Uterus (tissue), 4 donors: ENCODE data around the gene TIAM1. TPM values are rescaled to one million over a fixed set of nuclear protein-coding genes. Genes with fewer than 3 reads are reported as not detected.

Experiments used
- DNase-seq, 2 donors: peaks; one replicate each; pipeline ENCODE4 v3.0.0-alpha.2; 2019 to 2020
- H3K27ac ChIP-seq, 2 donors: fragments of 200-600 bp; sonication (generic); 1 replicate in 1 of 2; 2 replicates in 1 of 2; pipeline ENCODE4 v1.5.1; 2016 to 2018
- H3K27me3 ChIP-seq, 2 donors: fragments of 200-600 bp; sonication (generic); one replicate each; pipeline ENCODE4 v1.5.1; 2018 to 2019; ENCODE audit warnings: control low read depth in 1 of 2
- H3K36me3 ChIP-seq, 2 donors: fragments of 200-600 bp; sonication (generic); one replicate each; pipeline ENCODE4 v1.5.1; 2019; ENCODE audit warnings: control low read depth in 1 of 2
- H3K4me1 ChIP-seq, 2 donors: fragments of 200-600 bp; sonication (generic); one replicate each; pipeline ENCODE4 v1.5.1; 2018 to 2019; ENCODE audit warnings: control low read depth in 1 of 2
- H3K4me3 ChIP-seq, 2 donors: fragments of 200-600 bp; sonication (generic); 1 replicate in 1 of 2; 2 replicates in 1 of 2; pipeline ENCODE4 v1.5.1; 2018 to 2019; ENCODE audit warnings: mild to moderate bottlenecking in 1 of 2
- H3K9me3 ChIP-seq, 2 donors: fragments of 200-600 bp; sonication (generic); one replicate each; pipeline ENCODE4 v1.5.1; 2019; ENCODE audit warnings: control low read depth in 1 of 2
- CTCF ChIP-seq, 4 experiments: fragments of 200-600 bp in 2 of 4; fragments of 450-650 bp in 2 of 4; sonication (generic) in 2 of 4; IDR thresholded peaks; one replicate each; pipeline ENCODE4 v1.5.1; 2016 to 2019; ENCODE audit warnings: antibody characterized with exemption in 4 of 4, mild to moderate bottlenecking in 2 of 4, moderate library complexity in 1 of 4
- POLR2A ChIP-seq, 2 donors: fragments of 450-650 bp; IDR thresholded peaks; one replicate each; pipeline ENCODE4 v1.6.1; 2016; ENCODE audit warnings: antibody characterized with exemption in 2 of 2, mild to moderate bottlenecking in 1 of 2, moderate library complexity in 1 of 2
- intact Hi-C: fragments of 100-400 bp; cut with DNase I; formaldehyde crosslinking; loops from one replicate; pipeline ENCODE4 v1.15.1; 2023; ENCODE audit warnings: low total_unique reads
- total RNA-seq, 4 donors: library from RNA; depleted of rRNA in 3 of 4; stranded (reverse); fragments of >200 nt in 3 of 4; gene quantifications; one replicate each; pipeline versions ENCODE4 v1.1.0 to v1.2.4, GENCODE V29; 2014 to 2023
- donor health status: DM: yes; HTN: yes; CAD: no.

Gene TIAM1
- total RNA-seq, 4 donors from 2014 or later = 14.4 to 74.9 (median 39.5) TPM

- no peak for TF ChIP-seq POLR2A (IDR thresholded peaks at IDR 0.05)
- TF ChIP-seq CTCF (IDR thresholded peaks at IDR 0.05) = no peak
- H3K4me1 ChIP-seq = no peaks in the 10 kb centered on the region
- no peak overlapping the region for H3K4me3 ChIP-seq
- peaks cover 0 to 2% of the 10 kb centered on the region in 2 donors for H3K9me3 ChIP-seq
- no peak overlapping the region for H3K27ac ChIP-seq
- no peak for DNase-seq
- no peaks in the 10 kb centered on the region for H3K27me3 ChIP-seq
- intact Hi-C loops = no loop called here
- H3K36me3 ChIP-seq = no peaks in the 10 kb centered on the region
Observed at GRCh38 chr21:31248598-31248997, 95.5 kb downstream of the TIAM1 start.

- no peaks in the 10 kb centered on the region for H3K4me1 ChIP-seq
- DNase-seq = no peak
- H3K27me3 ChIP-seq = no peaks in the 10 kb centered on the region
- no peak overlapping the region for H3K27ac ChIP-seq
- intact Hi-C loops = no loop called here
- no peak overlapping the region for H3K4me3 ChIP-seq
- H3K9me3 ChIP-seq = peaks cover 0 to 5% of the 10 kb centered on the region in 2 donors
- TF ChIP-seq CTCF (IDR thresholded peaks at IDR 0.05) (no peak), POLR2A (IDR thresholded peaks at IDR 0.05) (no peak)
- H3K36me3 ChIP-seq = no peaks in the 10 kb centered on the region
Observed at GRCh38 chr21:31243611-31244010, 100.5 kb downstream of the TIAM1 start.

GRCh38 chr21:31236528-31236927 is 107.5 kb downstream of the TIAM1 start:
- TF ChIP-seq POLR2A (IDR thresholded peaks at IDR 0.05) = no peak
- no peak for TF ChIP-seq CTCF (IDR thresholded peaks at IDR 0.05)

GRCh38 chr21:31235671-31236450 is 108.2 kb downstream of the TIAM1 start:
- Histone ChIP-seq H3K4me3 (no peak overlapping the region), H3K36me3 (no peaks in the 10 kb centered on the region), H3K27ac (no peak overlapping the region), H3K4me1 (no peaks in the 10 kb centered on the region), H3K9me3 (no peaks in the 10 kb centered on the region), H3K27me3 (no peaks in the 10 kb centered on the region)
- no peak for DNase-seq
- no peak for TF ChIP-seq POLR2A (IDR thresholded peaks at IDR 0.05)
- TF ChIP-seq CTCF (IDR thresholded peaks at IDR 0.05) = no peak
- intact Hi-C loops = no loop called here

More at GRCh38 chr21:31236528-31236927, 107.5 kb downstream of the TIAM1 start:
- H3K4me1 ChIP-seq = no peaks in the 10 kb centered on the region
- H3K36me3 ChIP-seq = no peaks in the 10 kb centered on the region
- no peaks in the 10 kb centered on the region for H3K9me3 ChIP-seq
- no peak for DNase-seq
- H3K27me3 ChIP-seq = no peaks in the 10 kb centered on the region
- intact Hi-C loops = no loop called here
- H3K27ac ChIP-seq = no peak overlapping the region
- no peak overlapping the region for H3K4me3 ChIP-seq

- no peaks in the 10 kb centered on the region for H3K9me3 ChIP-seq
- TF ChIP-seq CTCF (IDR thresholded peaks at IDR 0.05) (no peak), POLR2A (IDR thresholded peaks at IDR 0.05) (no peak)
- intact Hi-C loops = no loop called here
Observed at GRCh38 chr21:31234936-31235335, 109.1 kb downstream of the TIAM1 start.

More at GRCh38 chr21:31234936-31235335, 109.1 kb downstream of the TIAM1 start:
- H3K36me3 ChIP-seq = no peaks in the 10 kb centered on the region
- no peak overlapping the region for H3K4me3 ChIP-seq
- no peaks in the 10 kb centered on the region for H3K27me3 ChIP-seq
- no peak overlapping the region for H3K27ac ChIP-seq
- no peak for DNase-seq
- H3K4me1 ChIP-seq = no peaks in the 10 kb centered on the region
